Activated CD8-positive, alpha-beta memory T cell treated with anti-CD3 and anti-CD28 coated beads, Interleukin-2, amount 50 U/mL, for 1 hour (primary cell): Measurements from ENCODE around the gene CLDND1.

Source experiments
- DNase-seq: peaks from one replicate; pipeline ENCODE4 v3.0.0-alpha.2; 2020; ENCODE audit errors: extremely low read depth

The CLDND1 gene

GRCh38 chr3:98551754-98552153 is 29.1 kb upstream of the CLDND1 start:
- DNase-seq = no peak

- DNase-seq = no peak
Observed at GRCh38 chr3:98551236-98551635, 28.5 kb upstream of the CLDND1 start.

- DNase-seq = no peak
Observed at GRCh38 chr3:98550833-98551232, 28.1 kb upstream of the CLDND1 start.

- no peak for DNase-seq
Observed at GRCh38 chr3:98548544-98548943, 25.8 kb upstream of the CLDND1 start.

- no peak for DNase-seq
Observed at GRCh38 chr3:98545940-98546339, 23.2 kb upstream of the CLDND1 start.

- DNase-seq = no peak
Observed at GRCh38 chr3:98542623-98543022, 19.9 kb upstream of the CLDND1 start.

- DNase-seq = no peak
Observed at GRCh38 chr3:98541695-98542094, 19.0 kb upstream of the CLDND1 start.

- DNase-seq = no peak
Observed at GRCh38 chr3:98540346-98540745, 17.6 kb upstream of the CLDND1 start.

GRCh38 chr3:98536456-98537017 is 13.8 kb upstream of the CLDND1 start:
- no peak for DNase-seq

GRCh38 chr3:98534734-98535133 is 12.0 kb upstream of the CLDND1 start:
- no peak for DNase-seq

GRCh38 chr3:98534168-98534567 is 11.5 kb upstream of the CLDND1 start:
- no peak for DNase-seq

- DNase-seq = no peak
Observed at GRCh38 chr3:98532709-98533571, 10.2 kb upstream of the CLDND1 start.

- DNase-seq = no peak
Observed at GRCh38 chr3:98532275-98532637, 9.6 kb upstream of the CLDND1 start.

GRCh38 chr3:98531622-98532274 is 9.0 kb upstream of the CLDND1 start, which contains the start of gene GPR15:
GPR15 (plus strand) TSS chr3:98531978; CDS start chr3:98532034, 56 bp downstream.
- no peak for DNase-seq

- no peak for DNase-seq
Observed at GRCh38 chr3:98530676-98531075, 8.0 kb upstream of the CLDND1 start.

- no peak for DNase-seq
Observed at GRCh38 chr3:98529856-98530459, 7.3 kb upstream of the CLDND1 start.

- no peak for DNase-seq
Observed at GRCh38 chr3:98528474-98529346, 6.0 kb upstream of the CLDND1 start.

GRCh38 chr3:98525494-98525893 is 2.8 kb upstream of the CLDND1 start:
- no peak for DNase-seq

GRCh38 chr3:98521897-98522543 is 682 bp downstream of the CLDND1 start:
- DNase-seq = peak; percentile 26

- DNase-seq = no peak
Observed at GRCh38 chr3:98519351-98519750, 3.4 kb downstream of the CLDND1 start.

- no peak for DNase-seq
Observed at GRCh38 chr3:98518816-98519215, 3.9 kb downstream of the CLDND1 start.
